GM18867 (cell line): ENCODE data around the gene AASDH.

Source experiments
- ATAC-seq: cut with Tn5 transposase; IDR thresholded peaks from one replicate; pipeline ENCODE4 v1.9.1; 2021; ENCODE audit warnings: mild to moderate bottlenecking, moderate library complexity; ENCODE audit not compliant: unreplicated experiment

Gene AASDH

GRCh38 chr4:56288663-56289062 lies 98.6 kb downstream of the AASDH start:
- ATAC-seq = no peak
